Measurements from ENCODE around the gene BTBD3. TPM values are rescaled to one million over a fixed set of nuclear protein-coding genes. Genes with fewer than 3 reads are reported as not detected.

BTBD3 gene
- total RNA-seq, 1 donor from 2014 or later = 29.1 TPM

GRCh38 chr20:11949711-11950110, 32.0 kb downstream of the BTBD3 start:
- intact Hi-C loops (cut with DNase I) = no loop called here
- no peak for DNase-seq (ENCODE audit: missing footprints)
- ATAC-seq = no peak

GRCh38 chr20:11951696-11952095, 34.0 kb downstream of the BTBD3 start:
- intact Hi-C loops (cut with DNase I) = no loop called here
- no peak for ATAC-seq
- no peak for DNase-seq (ENCODE audit: missing footprints)

- DNase-seq (ENCODE audit: missing footprints) (no peak), ATAC-seq (no peak)
- intact Hi-C loops (cut with DNase I) = no loop called here
Measured at GRCh38 chr20:11952639-11953038, 34.9 kb downstream of the BTBD3 start.

- no peak for ATAC-seq
- no peak for DNase-seq (ENCODE audit: missing footprints)
- intact Hi-C loops (cut with DNase I) = no loop called here
Measured at GRCh38 chr20:11957911-11958310, 40.2 kb downstream of the BTBD3 start.

GRCh38 chr20:11958855-11959254, 41.2 kb downstream of the BTBD3 start:
- ATAC-seq = no peak
- intact Hi-C loops (cut with DNase I) = no loop called here
- peak; percentile 58 for DNase-seq (ENCODE audit: missing footprints)

GRCh38 chr20:11965602-11966001, 47.9 kb downstream of the BTBD3 start:
- no peak for ATAC-seq
- DNase-seq (ENCODE audit: missing footprints) = no peak
- intact Hi-C loops (cut with DNase I) = no loop called here

GRCh38 chr20:11966186-11966585, 48.5 kb downstream of the BTBD3 start:
- no peak for DNase-seq (ENCODE audit: missing footprints)
- intact Hi-C loops (cut with DNase I) = no loop called here
- ATAC-seq = no peak

- no peak for DNase-seq (ENCODE audit: missing footprints)
- ATAC-seq = no peak
- intact Hi-C loops (cut with DNase I) = no loop called here
Measured at GRCh38 chr20:11970243-11970836, 52.6 kb downstream of the BTBD3 start.

- DNase-seq (ENCODE audit: missing footprints) = no peak
- intact Hi-C loops (cut with DNase I) = no loop called here
- ATAC-seq = no peak
Measured at GRCh38 chr20:11972478-11972877, 54.8 kb downstream of the BTBD3 start.

Measured in Right ventricle myocardium inferior (tissue), 1 donor.